NCI-H82 treated with DMSO at 0.1 percent for 48 hours (cell line): Measurements from ENCODE around the gene NKTR.
"Not testable (repeated sequence)": the region's sequence is repeated elsewhere in the genome, so short reads cannot be mapped to it uniquely, and the experiment has no call there.

Experiments
- DNase-seq: peaks from one replicate; lab custom pipeline; 2025; ENCODE audit not compliant: unreplicated experiment; lab: John Stamatoyannopoulos, UW

NKTR gene

GRCh38 chr3:42600111-42600957, at the start of gene NKTR:
Gene NKTR (plus strand): TSS chr3:42600686. CDS start chr3:42601007, 321 bp downstream.
- peak; percentile 97 for DNase-seq

GRCh38 chr3:42552830-42553229, 47.7 kb upstream of the NKTR start:
- DNase-seq = no peak

- DNase-seq = peak; percentile 17
Observed at GRCh38 chr3:42556089-42556632, 44.3 kb upstream of the NKTR start.

- DNase-seq = not testable (repeated sequence)
Observed at GRCh38 chr3:42556817-42557216, 43.7 kb upstream of the NKTR start.

GRCh38 chr3:42557854-42558253, 42.6 kb upstream of the NKTR start:
- DNase-seq = peak; percentile 2

- DNase-seq = no peak
Observed at GRCh38 chr3:42562047-42562907, 38.2 kb upstream of the NKTR start.

- DNase-seq = peak; percentile 42
Observed at GRCh38 chr3:42569593-42570142, 30.8 kb upstream of the NKTR start.

- peak; percentile 8 for DNase-seq
Observed at GRCh38 chr3:42572278-42572677, 28.2 kb upstream of the NKTR start.

- DNase-seq = no peak
Observed at GRCh38 chr3:42575137-42575741, 25.2 kb upstream of the NKTR start.

GRCh38 chr3:42578054-42578453, 22.4 kb upstream of the NKTR start:
- no peak for DNase-seq

GRCh38 chr3:42579346-42579745, 21.1 kb upstream of the NKTR start:
- not testable (repeated sequence) for DNase-seq

GRCh38 chr3:42581400-42581708, 19.1 kb upstream of the NKTR start:
- DNase-seq = no peak

GRCh38 chr3:42581709-42582473, 18.6 kb upstream of the NKTR start, which contains the start of gene SEC22C:
Gene SEC22C (minus strand): TSS chr3:42581967. CDS start chr3:42569046, 12,921 bp downstream.
- peak; percentile 80 for DNase-seq

GRCh38 chr3:42582474-42583070, 17.9 kb upstream of the NKTR start:
- DNase-seq = no peak

GRCh38 chr3:42588625-42589024, 11.9 kb upstream of the NKTR start:
- DNase-seq = no peak

- no peak for DNase-seq
Observed at GRCh38 chr3:42589382-42590109, 10.9 kb upstream of the NKTR start.

GRCh38 chr3:42590989-42591756, 9.3 kb upstream of the NKTR start:
- DNase-seq = no peak

- DNase-seq = no peak
Observed at GRCh38 chr3:42591811-42592210, 8.7 kb upstream of the NKTR start.
